ENCODE data around the gene GYPC. TPM values are rescaled to one million over a fixed set of nuclear protein-coding genes. Genes with fewer than 3 reads are reported as not detected.

The GYPC gene
- total and polyA plus RNA-seq, 2 experiments from 2014 or later: 42.6 to 45.8 TPM

DNA sequence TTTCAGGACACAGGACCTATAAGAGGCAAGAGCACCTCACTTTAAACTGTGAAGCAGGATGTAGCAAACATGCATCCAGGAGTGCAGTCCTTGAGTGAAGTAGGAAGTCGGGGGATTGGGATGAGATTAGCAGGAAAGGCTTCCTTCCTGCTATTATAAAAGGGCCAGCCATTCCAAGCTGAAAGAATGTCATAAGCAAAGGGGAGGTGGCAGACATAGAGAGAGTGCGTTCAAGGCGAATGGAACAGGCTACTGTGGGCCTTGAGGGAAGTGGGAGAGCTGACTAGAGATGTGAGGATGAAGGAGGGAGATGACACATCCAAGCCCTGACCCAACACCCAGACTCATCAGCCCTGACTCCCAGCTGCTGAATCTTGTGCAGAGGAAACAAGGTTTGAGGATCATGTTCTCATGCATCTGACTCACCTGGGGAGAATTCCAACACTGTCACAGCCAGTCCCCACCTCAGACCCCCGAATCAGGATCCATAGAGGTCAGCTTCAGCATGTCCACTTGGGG lies 63.9 kb downstream of the GYPC start:
- Histone ChIP-seq H3K4me3 (no peak overlapping the region), H2AFZ (no peak overlapping the region), H3K79me2 (ENCODE audit: insufficient read depth) (no peaks in the 10 kb centered on the region), H3K27ac (no peak overlapping the region), H3K4me2 (ENCODE audit: unreplicated experiment) (no peak overlapping the region), H3F3A (ENCODE audit: insufficient read depth) (no peaks in the 10 kb centered on the region), H3K36me3 (ENCODE audit: low read depth) (no peaks in the 10 kb centered on the region), H3K27me3 (replicated peaks; ENCODE audit: insufficient read depth) (no peaks in the 10 kb centered on the region), H3K4me1 (ENCODE audit: insufficient read depth) (no peaks in the 10 kb centered on the region), H4K20me1 (ENCODE audit: insufficient read depth) (no peaks in the 10 kb centered on the region), H3K9me2 (ENCODE audit: insufficient read depth) (no peaks in the 10 kb centered on the region), H3K9me3 (ENCODE audit: low read depth) (no peaks in the 10 kb centered on the region), H3K9ac (no peak overlapping the region)
- 50 to 56% methylated on average over 4 of the region's 4 CpGs for WGBS, 2 experiments (ENCODE audit: low coverage in 1 of 2, low lambda C conversion rate in 2 of 2, missing lambda C conversion rate in 2 of 2)
- TF ChIP-seq EZH2 (IDR thresholded peaks at IDR 0.05; ENCODE audit: insufficient read depth, poor library complexity, severe bottlenecking): no peak
- TF ChIP-seq EZH2phosphoT487 (IDR thresholded peaks at IDR 0.05; ENCODE audit: insufficient read depth, low read depth): no peak
- peak; percentile 29 for DNase-seq
- in situ Hi-C loops (cut with MboI): no loop called here

DNA sequence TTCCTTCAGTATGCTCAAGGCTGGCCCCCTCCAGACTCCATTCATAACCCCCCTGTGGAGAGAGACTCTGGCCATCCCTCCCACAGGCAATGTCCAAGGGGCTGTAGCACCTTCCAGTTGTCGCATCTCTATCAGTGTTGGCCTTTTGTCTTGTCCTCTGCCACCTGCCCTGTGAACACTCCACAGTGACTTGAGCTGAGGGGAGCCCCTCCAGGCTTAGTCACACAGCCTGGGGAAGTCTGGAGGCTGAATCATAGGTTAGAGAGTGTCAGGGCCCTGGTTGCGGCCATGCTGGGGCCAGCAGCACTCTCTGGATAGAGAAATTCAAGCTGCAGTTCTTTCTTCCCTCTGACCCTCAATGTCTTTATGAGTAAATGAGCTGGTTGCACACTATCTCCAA lies 64.7 kb downstream of the GYPC start:
- Histone ChIP-seq H3K4me2 (ENCODE audit: unreplicated experiment) (no peak overlapping the region), H3K9me2 (ENCODE audit: insufficient read depth) (no peaks in the 10 kb centered on the region), H3K27ac (no peak overlapping the region), H3K4me3 (no peak overlapping the region), H3F3A (ENCODE audit: insufficient read depth) (no peaks in the 10 kb centered on the region), H3K36me3 (ENCODE audit: low read depth) (no peaks in the 10 kb centered on the region), H3K9ac (no peak overlapping the region), H3K27me3 (replicated peaks; ENCODE audit: insufficient read depth) (no peaks in the 10 kb centered on the region), H3K4me1 (ENCODE audit: insufficient read depth) (no peaks in the 10 kb centered on the region), H2AFZ (no peak overlapping the region), H3K9me3 (ENCODE audit: low read depth) (no peaks in the 10 kb centered on the region), H3K79me2 (ENCODE audit: insufficient read depth) (no peaks in the 10 kb centered on the region), H4K20me1 (ENCODE audit: insufficient read depth) (no peaks in the 10 kb centered on the region)
- peak; percentile 20 for DNase-seq
- TF ChIP-seq EZH2 (IDR thresholded peaks at IDR 0.05; ENCODE audit: insufficient read depth, poor library complexity, severe bottlenecking): no peak
- TF ChIP-seq EZH2phosphoT487 (IDR thresholded peaks at IDR 0.05; ENCODE audit: insufficient read depth, low read depth): no peak
- in situ Hi-C loops (cut with MboI): no loop called here
- WGBS, 2 experiments (ENCODE audit: low coverage in 1 of 2, low lambda C conversion rate in 2 of 2, missing lambda C conversion rate in 2 of 2): 58 to 78% methylated on average over 2 of the region's 2 CpGs

DNA sequence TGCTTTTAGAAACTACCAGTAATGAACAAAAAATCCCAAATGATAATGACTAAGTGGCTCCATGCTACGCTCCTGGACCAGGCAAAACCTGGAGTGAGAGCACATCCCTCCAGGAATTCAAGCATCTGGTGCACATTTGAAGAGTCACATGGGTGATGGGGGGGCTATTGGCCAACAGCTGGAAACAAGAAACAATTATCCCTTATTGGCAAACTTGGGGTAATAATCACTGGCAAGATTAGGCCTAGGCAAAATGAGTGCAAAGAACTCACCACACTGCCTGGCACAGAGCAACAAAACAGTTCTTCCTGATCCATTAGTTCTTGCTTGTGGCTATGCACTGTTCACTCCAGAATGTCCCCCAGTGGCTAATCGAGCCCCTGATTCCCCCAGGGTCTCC lies 66.1 kb downstream of the GYPC start:
- Histone ChIP-seq H3K4me2 (ENCODE audit: unreplicated experiment) (no peak overlapping the region), H3K36me3 (ENCODE audit: low read depth) (no peaks in the 10 kb centered on the region), H3K9ac (no peak overlapping the region), H3K4me1 (ENCODE audit: insufficient read depth) (no peaks in the 10 kb centered on the region), H3F3A (ENCODE audit: insufficient read depth) (no peaks in the 10 kb centered on the region), H3K9me3 (ENCODE audit: low read depth) (no peaks in the 10 kb centered on the region), H3K27ac (no peak overlapping the region), H2AFZ (no peak overlapping the region), H4K20me1 (ENCODE audit: insufficient read depth) (no peaks in the 10 kb centered on the region), H3K9me2 (ENCODE audit: insufficient read depth) (no peaks in the 10 kb centered on the region), H3K27me3 (replicated peaks; ENCODE audit: insufficient read depth) (no peaks in the 10 kb centered on the region), H3K79me2 (ENCODE audit: insufficient read depth) (no peaks in the 10 kb centered on the region), H3K4me3 (no peak overlapping the region)
- TF ChIP-seq EZH2 (IDR thresholded peaks at IDR 0.05; ENCODE audit: insufficient read depth, poor library complexity, severe bottlenecking): no peak
- no peak for TF ChIP-seq EZH2phosphoT487 (IDR thresholded peaks at IDR 0.05; ENCODE audit: insufficient read depth, low read depth)
- in situ Hi-C loops (cut with MboI): no loop called here
- WGBS, 2 experiments (ENCODE audit: low coverage in 1 of 2, low lambda C conversion rate in 2 of 2, missing lambda C conversion rate in 2 of 2): 7 to 22% methylated on average over 2 of the region's 2 CpGs
- no peak for DNase-seq

DNA sequence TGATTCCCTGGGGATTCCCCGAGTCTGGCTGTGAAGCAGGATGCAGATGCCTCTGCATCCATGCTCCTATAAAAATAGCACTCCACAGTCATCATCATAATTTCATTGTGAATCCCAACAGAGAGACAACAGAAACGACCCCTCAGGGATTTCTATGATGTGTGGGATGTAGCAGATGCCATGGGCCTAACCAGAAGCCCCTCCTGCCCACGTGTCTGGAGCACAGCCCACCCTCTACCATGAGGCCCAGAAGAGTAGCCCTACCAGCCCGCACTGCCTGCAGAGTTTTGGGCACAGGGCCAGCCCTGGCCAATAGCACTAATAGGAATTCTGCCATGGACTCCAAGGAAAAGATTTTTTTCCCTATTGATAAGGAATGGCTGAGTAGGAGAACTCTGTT lies 66.6 kb downstream of the GYPC start:
- Histone ChIP-seq H3K4me1 (ENCODE audit: insufficient read depth) (no peaks in the 10 kb centered on the region), H3F3A (ENCODE audit: insufficient read depth) (no peaks in the 10 kb centered on the region), H3K27ac (no peak overlapping the region), H2AFZ (no peak overlapping the region), H4K20me1 (ENCODE audit: insufficient read depth) (no peaks in the 10 kb centered on the region), H3K36me3 (ENCODE audit: low read depth) (no peaks in the 10 kb centered on the region), H3K9me2 (ENCODE audit: insufficient read depth) (no peaks in the 10 kb centered on the region), H3K9ac (no peak overlapping the region), H3K4me3 (no peak overlapping the region), H3K9me3 (ENCODE audit: low read depth) (no peaks in the 10 kb centered on the region), H3K79me2 (ENCODE audit: insufficient read depth) (no peaks in the 10 kb centered on the region), H3K4me2 (ENCODE audit: unreplicated experiment) (no peak overlapping the region), H3K27me3 (replicated peaks; ENCODE audit: insufficient read depth) (no peaks in the 10 kb centered on the region)
- TF ChIP-seq EZH2 (IDR thresholded peaks at IDR 0.05; ENCODE audit: insufficient read depth, poor library complexity, severe bottlenecking) (no peak), EZH2phosphoT487 (IDR thresholded peaks at IDR 0.05; ENCODE audit: insufficient read depth, low read depth) (no peak)
- 3 to 5% methylated on average over 4 of the region's 4 CpGs for WGBS, 2 experiments (ENCODE audit: low coverage in 1 of 2, low lambda C conversion rate in 2 of 2, missing lambda C conversion rate in 2 of 2)
- DNase-seq: no peak
- in situ Hi-C loops (cut with MboI): no loop called here

All from GM23248 (cell line).